ENCODE measurements around the gene KDM5C.

The KDM5C gene

DNA sequence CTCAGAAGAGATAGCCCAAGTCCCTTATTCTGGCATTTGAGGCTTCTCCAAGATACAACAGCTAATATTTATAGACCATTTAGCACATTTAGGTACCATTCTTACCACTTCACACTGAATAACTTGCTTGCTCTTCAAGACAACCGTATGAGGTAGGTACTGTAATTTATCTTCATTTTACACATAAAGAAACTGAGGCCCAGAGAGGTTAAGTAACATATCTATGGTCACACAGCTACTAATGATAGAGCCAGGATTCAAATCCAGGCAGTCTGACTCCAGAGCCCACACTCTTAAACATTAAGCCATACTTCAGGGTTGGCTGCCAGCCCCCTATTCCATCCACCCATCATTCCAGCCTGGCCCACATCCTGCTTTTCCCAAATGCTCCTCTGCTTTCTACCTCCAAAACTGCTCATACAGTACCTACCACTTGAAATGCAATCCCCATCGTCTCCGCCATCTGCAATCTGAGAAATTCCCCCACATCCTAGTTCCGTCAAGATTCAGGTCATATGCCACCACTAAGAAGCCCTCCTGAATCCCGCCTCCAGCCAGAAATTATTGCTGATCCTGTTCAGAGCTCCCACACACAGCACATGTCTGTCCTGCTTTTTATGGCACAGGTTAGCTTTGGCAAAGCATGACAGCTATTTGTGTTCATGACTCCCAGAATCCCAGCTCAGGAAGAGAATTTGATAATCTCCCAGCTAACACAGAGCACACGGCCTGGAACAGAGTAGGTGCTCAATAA is 32.8 kb upstream of the KDM5C start:
- peaks cover 5% of the 10 kb centered on the region for H3K4me1 ChIP-seq (ENCODE audit: control insufficient read depth, insufficient read depth, low read length)
- H3K4me3 ChIP-seq (ENCODE audit: low read length), result no peak overlapping the region
- no peaks in the 10 kb centered on the region for H3K9me3 ChIP-seq (ENCODE audit: control insufficient read depth, low read length)
- H3K9ac ChIP-seq (ENCODE audit: low read length), result no peak overlapping the region
- H3K36me3 ChIP-seq (ENCODE audit: control insufficient read depth, insufficient read depth, low read length), result no peaks in the 10 kb centered on the region
- no peaks in the 10 kb centered on the region for H3K27me3 ChIP-seq (ENCODE audit: control insufficient read depth, insufficient read depth, low read length)

DNA sequence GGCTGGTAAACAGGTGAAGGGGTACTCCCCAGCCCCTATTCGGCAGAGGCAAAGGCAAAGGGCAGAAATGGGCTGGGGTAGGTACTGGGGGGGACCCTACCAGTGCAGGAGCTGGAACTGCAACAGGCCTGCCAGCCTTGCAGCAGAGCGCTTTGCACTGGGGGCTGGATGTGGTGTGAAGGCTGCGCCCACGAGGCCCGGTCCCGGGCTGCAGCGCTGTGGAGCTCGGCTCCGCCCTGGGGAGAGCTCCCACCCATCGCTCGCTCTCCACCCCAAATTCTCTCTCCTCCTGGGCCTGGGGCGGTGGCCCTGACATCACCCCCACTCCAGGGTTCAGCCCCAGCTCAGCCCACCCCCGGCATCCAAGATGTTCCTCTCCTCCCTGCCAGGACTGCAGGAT is 32.2 kb upstream of the KDM5C start:
- Histone ChIP-seq H3K9ac (ENCODE audit: low read length) (no peak overlapping the region), H3K4me1 (ENCODE audit: control insufficient read depth, insufficient read depth, low read length) (no peaks in the 10 kb centered on the region), H3K36me3 (ENCODE audit: control insufficient read depth, insufficient read depth, low read length) (no peaks in the 10 kb centered on the region), H3K27me3 (ENCODE audit: control insufficient read depth, insufficient read depth, low read length) (no peaks in the 10 kb centered on the region), H3K9me3 (ENCODE audit: control insufficient read depth, low read length) (no peaks in the 10 kb centered on the region), H3K4me3 (ENCODE audit: low read length) (no peak overlapping the region)

- no peaks in the 10 kb centered on the region for H3K27me3 ChIP-seq (ENCODE audit: control insufficient read depth, insufficient read depth, low read length)
- H3K4me1 ChIP-seq (ENCODE audit: control insufficient read depth, insufficient read depth, low read length), result no peaks in the 10 kb centered on the region
- no peaks in the 10 kb centered on the region for H3K9me3 ChIP-seq (ENCODE audit: control insufficient read depth, low read length)
- no peaks in the 10 kb centered on the region for H3K36me3 ChIP-seq (ENCODE audit: control insufficient read depth, insufficient read depth, low read length)
- H3K9ac ChIP-seq (ENCODE audit: low read length), result no peak overlapping the region
- H3K4me3 ChIP-seq (ENCODE audit: low read length), result no peak overlapping the region
Observed at GRCh38 chrX:53256446-53257041, 31.5 kb upstream of the KDM5C start.

DNA sequence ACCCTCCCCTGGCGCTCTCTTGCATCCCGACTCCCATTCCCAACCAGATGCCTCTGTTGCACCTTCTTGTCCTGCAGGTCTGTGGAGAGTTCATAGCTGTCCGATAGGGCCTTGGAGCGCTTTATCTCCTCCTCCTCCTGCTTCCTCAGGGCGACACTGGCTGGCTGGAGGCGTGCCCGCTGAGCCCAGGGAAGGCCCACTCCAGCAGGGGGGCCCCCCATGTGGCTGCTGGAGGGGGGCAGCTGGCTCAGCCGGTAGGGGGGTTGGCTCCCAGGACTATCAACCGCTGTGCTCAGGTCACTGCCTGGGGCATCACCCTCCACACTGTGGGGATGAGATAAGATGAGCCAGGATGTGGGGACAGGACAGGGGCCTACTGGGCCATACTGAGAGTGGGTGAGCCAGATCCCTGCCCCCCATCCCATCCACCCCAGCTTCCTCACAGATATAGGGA is 30.8 kb upstream of the KDM5C start:
- no peaks in the 10 kb centered on the region for H3K4me1 ChIP-seq (ENCODE audit: control insufficient read depth, insufficient read depth, low read length)
- no peaks in the 10 kb centered on the region for H3K27me3 ChIP-seq (ENCODE audit: control insufficient read depth, insufficient read depth, low read length)
- H3K9ac ChIP-seq (ENCODE audit: low read length), result no peak overlapping the region
- H3K9me3 ChIP-seq (ENCODE audit: control insufficient read depth, low read length), result no peaks in the 10 kb centered on the region
- no peak overlapping the region for H3K4me3 ChIP-seq (ENCODE audit: low read length)
- no peaks in the 10 kb centered on the region for H3K36me3 ChIP-seq (ENCODE audit: control insufficient read depth, insufficient read depth, low read length)

- Histone ChIP-seq H3K4me1 (ENCODE audit: control insufficient read depth, insufficient read depth, low read length) (no peaks in the 10 kb centered on the region), H3K27me3 (ENCODE audit: control insufficient read depth, insufficient read depth, low read length) (no peaks in the 10 kb centered on the region), H3K9ac (ENCODE audit: low read length) (no peak overlapping the region), H3K36me3 (ENCODE audit: control insufficient read depth, insufficient read depth, low read length) (no peaks in the 10 kb centered on the region), H3K4me3 (ENCODE audit: low read length) (no peak overlapping the region), H3K9me3 (ENCODE audit: control insufficient read depth, low read length) (no peaks in the 10 kb centered on the region)
Observed at GRCh38 chrX:53254570-53255461, 29.8 kb upstream of the KDM5C start.

DNA sequence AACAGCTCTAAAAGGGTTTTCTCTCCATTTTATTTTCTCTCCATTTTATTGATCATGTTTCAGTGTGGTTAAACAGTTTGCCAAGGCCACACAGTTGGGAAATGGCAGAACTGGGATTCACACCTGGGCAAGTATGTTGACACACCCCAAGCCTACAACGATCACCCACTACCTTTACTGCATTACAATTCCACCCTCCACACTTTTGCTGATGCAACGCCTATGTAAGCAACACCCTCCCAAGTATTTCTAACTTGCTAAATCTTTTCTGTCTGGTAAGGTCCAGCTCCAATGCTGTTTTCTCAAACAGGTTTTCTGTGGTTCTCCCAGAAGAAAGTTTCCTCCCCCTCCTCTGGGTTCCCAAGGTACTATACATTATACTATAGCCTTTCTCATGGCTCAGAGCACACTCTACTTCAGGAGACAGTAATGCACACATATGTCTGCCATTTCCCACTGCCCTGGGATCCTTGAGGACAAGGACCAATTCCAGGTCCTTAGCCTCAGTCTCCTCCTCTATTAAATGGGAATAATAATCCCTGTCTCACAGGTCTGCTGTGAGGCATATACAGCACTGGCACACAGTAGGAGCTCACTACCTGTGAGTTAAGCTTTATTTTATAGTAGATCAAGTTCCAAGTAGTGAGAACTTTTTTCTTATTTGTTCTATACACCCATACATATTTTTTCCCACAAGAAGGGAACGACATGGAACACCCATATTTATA is 28.4 kb upstream of the KDM5C start:
- Histone ChIP-seq H3K9ac (ENCODE audit: low read length) (no peak overlapping the region), H3K9me3 (ENCODE audit: control insufficient read depth, low read length) (no peaks in the 10 kb centered on the region), H3K4me3 (ENCODE audit: low read length) (no peak overlapping the region), H3K4me1 (ENCODE audit: control insufficient read depth, insufficient read depth, low read length) (no peaks in the 10 kb centered on the region), H3K27me3 (ENCODE audit: control insufficient read depth, insufficient read depth, low read length) (no peaks in the 10 kb centered on the region), H3K36me3 (ENCODE audit: control insufficient read depth, insufficient read depth, low read length) (no peaks in the 10 kb centered on the region)

DNA sequence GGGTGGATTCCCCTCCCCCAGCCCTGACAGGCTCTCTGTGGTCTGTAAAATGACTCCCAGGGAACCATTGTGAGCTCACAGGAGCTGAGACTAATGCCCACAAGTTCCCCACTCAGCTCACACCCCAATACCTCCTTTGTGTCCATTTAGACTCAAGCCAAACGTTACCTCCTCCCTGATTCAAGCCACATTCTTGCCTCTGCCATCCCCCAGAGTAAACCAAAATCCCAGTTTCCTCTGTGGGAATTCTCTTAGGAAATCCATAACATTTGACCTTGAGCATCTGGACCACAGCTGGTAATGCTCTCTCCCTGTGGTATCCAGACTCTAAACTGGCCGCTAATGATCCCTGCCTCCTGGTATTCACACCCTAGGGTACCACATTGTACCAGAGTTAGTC is 26.3 kb upstream of the KDM5C start:
- no peaks in the 10 kb centered on the region for H3K27me3 ChIP-seq (ENCODE audit: control insufficient read depth, insufficient read depth, low read length)
- no peak overlapping the region for H3K9ac ChIP-seq (ENCODE audit: low read length)
- H3K4me1 ChIP-seq (ENCODE audit: control insufficient read depth, insufficient read depth, low read length), result no peaks in the 10 kb centered on the region
- H3K36me3 ChIP-seq (ENCODE audit: control insufficient read depth, insufficient read depth, low read length), result no peaks in the 10 kb centered on the region
- no peak overlapping the region for H3K4me3 ChIP-seq (ENCODE audit: low read length)
- H3K9me3 ChIP-seq (ENCODE audit: control insufficient read depth, low read length), result no peaks in the 10 kb centered on the region

GRCh38 chrX:53250556-53250955 is 25.5 kb upstream of the KDM5C start:
- Histone ChIP-seq H3K36me3 (ENCODE audit: control insufficient read depth, insufficient read depth, low read length) (no peaks in the 10 kb centered on the region), H3K9me3 (ENCODE audit: control insufficient read depth, low read length) (no peaks in the 10 kb centered on the region), H3K4me3 (ENCODE audit: low read length) (no peak overlapping the region), H3K27me3 (ENCODE audit: control insufficient read depth, insufficient read depth, low read length) (no peaks in the 10 kb centered on the region), H3K4me1 (ENCODE audit: control insufficient read depth, insufficient read depth, low read length) (no peaks in the 10 kb centered on the region), H3K9ac (ENCODE audit: low read length) (no peak overlapping the region)

- no peaks in the 10 kb centered on the region for H3K27me3 ChIP-seq (ENCODE audit: control insufficient read depth, insufficient read depth, low read length)
- H3K4me3 ChIP-seq (ENCODE audit: low read length), result no peak overlapping the region
- H3K9me3 ChIP-seq (ENCODE audit: control insufficient read depth, low read length), result no peaks in the 10 kb centered on the region
- no peaks in the 10 kb centered on the region for H3K36me3 ChIP-seq (ENCODE audit: control insufficient read depth, insufficient read depth, low read length)
- H3K4me1 ChIP-seq (ENCODE audit: control insufficient read depth, insufficient read depth, low read length), result no peaks in the 10 kb centered on the region
- no peak overlapping the region for H3K9ac ChIP-seq (ENCODE audit: low read length)
Observed at GRCh38 chrX:53249408-53250042, 24.5 kb upstream of the KDM5C start.

- Histone ChIP-seq H3K9me3 (ENCODE audit: control insufficient read depth, low read length) (no peaks in the 10 kb centered on the region), H3K4me3 (ENCODE audit: low read length) (no peak overlapping the region), H3K27me3 (ENCODE audit: control insufficient read depth, insufficient read depth, low read length) (no peaks in the 10 kb centered on the region), H3K4me1 (ENCODE audit: control insufficient read depth, insufficient read depth, low read length) (no peaks in the 10 kb centered on the region), H3K36me3 (ENCODE audit: control insufficient read depth, insufficient read depth, low read length) (no peaks in the 10 kb centered on the region), H3K9ac (ENCODE audit: low read length) (no peak overlapping the region)
Observed at GRCh38 chrX:53247928-53248327, 22.9 kb upstream of the KDM5C start.

GRCh38 chrX:53246231-53246630 is 21.2 kb upstream of the KDM5C start:
- no peaks in the 10 kb centered on the region for H3K4me1 ChIP-seq (ENCODE audit: control insufficient read depth, insufficient read depth, low read length)
- H3K27me3 ChIP-seq (ENCODE audit: control insufficient read depth, insufficient read depth, low read length), result no peaks in the 10 kb centered on the region

More at GRCh38 chrX:53246231-53246630, 21.2 kb upstream of the KDM5C start:
- Histone ChIP-seq H3K9ac (ENCODE audit: low read length) (no peak overlapping the region), H3K4me3 (ENCODE audit: low read length) (no peak overlapping the region), H3K36me3 (ENCODE audit: control insufficient read depth, insufficient read depth, low read length) (no peaks in the 10 kb centered on the region), H3K9me3 (ENCODE audit: control insufficient read depth, low read length) (no peaks in the 10 kb centered on the region)

All from mucosa of stomach (tissue), 1 donor.